Measurements from ENCODE around the gene LGR4.

Gene LGR4

DNA sequence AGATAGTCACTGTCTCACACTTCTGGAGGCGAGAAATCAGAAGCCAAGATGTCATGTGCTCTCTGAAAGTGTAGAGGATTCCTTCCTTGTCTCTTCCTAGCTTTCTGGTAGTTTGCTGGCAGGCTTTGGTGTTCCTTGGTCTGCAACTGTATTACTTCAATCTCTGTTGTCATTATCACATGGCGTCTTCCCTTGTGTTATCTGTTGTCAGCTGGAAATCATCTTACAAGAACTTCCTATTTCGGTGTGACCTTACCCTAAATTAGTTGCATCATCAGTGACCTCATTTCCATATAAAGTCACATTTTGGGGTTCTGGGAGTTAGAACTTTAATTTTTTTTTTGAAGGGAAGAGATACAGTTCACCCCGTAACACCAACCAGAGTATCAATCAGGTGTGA is 37.3 kb upstream of the LGR4 start:
- no peak for TF ChIP-seq ZFX (IDR thresholded peaks at IDR 0.05; ENCODE audit: borderline replicate concordance)
- TF ChIP-seq, protein P1, sequence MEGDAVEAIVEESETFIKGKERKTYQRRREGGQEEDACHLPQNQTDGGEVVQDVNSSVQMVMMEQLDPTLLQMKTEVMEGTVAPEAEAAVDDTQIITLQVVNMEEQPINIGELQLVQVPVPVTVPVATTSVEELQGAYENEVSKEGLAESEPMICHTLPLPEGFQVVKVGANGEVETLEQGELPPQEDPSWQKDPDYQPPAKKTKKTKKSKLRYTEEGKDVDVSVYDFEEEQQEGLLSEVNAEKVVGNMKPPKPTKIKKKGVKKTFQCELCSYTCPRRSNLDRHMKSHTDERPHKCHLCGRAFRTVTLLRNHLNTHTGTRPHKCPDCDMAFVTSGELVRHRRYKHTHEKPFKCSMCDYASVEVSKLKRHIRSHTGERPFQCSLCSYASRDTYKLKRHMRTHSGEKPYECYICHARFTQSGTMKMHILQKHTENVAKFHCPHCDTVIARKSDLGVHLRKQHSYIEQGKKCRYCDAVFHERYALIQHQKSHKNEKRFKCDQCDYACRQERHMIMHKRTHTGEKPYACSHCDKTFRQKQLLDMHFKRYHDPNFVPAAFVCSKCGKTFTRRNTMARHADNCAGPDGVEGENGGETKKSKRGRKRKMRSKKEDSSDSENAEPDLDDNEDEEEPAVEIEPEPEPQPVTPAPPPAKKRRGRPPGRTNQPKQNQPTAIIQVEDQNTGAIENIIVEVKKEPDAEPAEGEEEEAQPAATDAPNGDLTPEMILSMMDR (IDR thresholded peaks at IDR 0.05), result no peak
- H3K27ac ChIP-seq, result no peak overlapping the region

DNA sequence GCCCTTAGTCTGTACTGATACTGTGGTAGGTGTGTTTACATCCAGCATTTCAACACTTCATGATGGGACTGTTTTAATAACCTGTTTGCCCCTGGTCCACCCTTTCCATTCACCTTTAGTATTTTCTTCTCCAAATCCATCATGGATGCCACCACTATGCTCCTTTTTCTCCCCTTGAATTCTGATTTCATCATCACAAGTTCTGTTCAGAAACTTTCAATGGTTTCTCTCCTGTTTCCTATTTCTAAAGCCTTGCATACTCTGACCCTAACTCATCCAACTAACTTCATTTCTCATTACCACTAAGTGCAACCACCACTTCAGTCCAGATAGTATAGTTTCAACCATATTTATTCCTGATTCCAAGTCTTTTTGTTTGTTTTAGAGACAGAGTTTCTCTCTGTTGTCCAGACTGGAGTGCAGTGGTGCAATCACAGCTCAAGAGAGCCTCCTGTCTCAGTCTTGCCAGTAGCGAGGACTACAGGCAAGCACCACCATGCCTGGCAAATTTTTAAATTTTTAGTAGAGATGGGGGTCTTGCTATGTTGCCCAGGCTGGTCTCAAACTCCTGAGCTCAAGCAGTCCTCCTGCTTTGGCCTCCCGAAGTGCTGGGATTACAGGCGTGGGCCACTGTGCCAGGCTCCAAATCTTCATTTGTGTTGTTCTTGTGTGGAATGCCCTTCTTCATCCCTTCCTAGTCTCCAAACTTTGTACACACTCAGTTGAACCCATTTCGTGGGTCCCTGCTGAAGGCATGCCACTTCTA is 35.1 kb upstream of the LGR4 start:
- no peak for TF ChIP-seq ZFX (IDR thresholded peaks at IDR 0.05; ENCODE audit: borderline replicate concordance)
- TF ChIP-seq, protein P1 (IDR thresholded peaks at IDR 0.05), result no peak
- peak overlapping the region; percentile 76; the same call in 1 of the 2 replicates for H3K27ac ChIP-seq

DNA sequence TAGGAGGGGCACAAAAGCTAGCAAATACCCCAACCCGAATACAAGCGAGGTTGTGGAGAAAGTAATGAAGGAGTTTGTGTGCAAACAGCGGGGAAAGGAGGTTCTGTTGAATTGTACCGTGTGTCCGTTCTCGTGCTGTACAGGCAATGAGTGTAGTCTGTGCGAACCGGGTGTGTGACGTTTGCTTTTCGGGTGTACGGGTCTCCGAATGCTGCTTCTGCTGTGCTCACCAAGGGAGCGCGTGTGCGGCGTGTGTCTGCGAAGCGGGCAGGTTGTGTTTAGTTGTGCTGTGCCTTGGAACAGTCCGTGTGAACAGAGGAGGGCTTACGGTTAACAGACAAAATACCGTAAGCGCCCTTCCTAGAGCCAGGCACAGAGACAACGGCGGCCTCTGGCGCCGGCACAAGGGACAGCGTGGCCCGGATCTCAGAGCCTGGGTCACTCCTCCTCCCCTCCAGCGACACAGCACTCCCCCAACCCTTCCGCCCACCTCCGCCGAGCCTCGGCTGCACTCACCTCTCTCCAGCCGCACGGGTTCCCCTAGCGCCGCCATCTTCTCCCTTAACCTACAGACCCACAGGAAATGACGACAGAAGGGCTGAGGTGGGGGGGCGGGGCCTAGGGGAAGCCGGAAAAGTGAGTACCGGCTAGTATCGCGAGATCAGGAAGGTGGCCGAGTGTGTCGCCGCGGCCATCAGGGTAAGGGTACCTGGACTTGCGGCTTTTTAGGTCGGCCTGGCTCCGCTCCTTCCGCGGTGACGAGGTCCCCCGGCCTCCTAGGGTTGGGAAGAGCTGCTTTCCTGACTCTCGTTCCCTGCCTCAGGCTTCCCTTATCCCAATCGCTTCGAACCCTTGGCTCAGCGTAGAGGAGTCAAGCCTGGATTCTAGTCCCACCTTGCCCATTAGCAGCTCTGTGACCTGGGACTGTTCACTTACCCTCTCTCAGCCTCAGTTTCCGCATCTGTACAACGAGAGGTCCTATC is 33.9 kb upstream of the LGR4 start, which contains the start of gene LIN7C:
TSS of gene LIN7C (minus strand) at position 570 of the 983 bp plus-strand sequence. CDS start at position 553, 17 bp downstream.
- no peak for TF ChIP-seq ZFX (IDR thresholded peaks at IDR 0.05; ENCODE audit: borderline replicate concordance)
- TF ChIP-seq, protein P1 (IDR thresholded peaks at IDR 0.05), result 0 out of 2 replicates have a peak, but pooled peaks have one; percentile 16
- peak within 1 kb of the TSS; percentile 76 for H3K27ac ChIP-seq

DNA sequence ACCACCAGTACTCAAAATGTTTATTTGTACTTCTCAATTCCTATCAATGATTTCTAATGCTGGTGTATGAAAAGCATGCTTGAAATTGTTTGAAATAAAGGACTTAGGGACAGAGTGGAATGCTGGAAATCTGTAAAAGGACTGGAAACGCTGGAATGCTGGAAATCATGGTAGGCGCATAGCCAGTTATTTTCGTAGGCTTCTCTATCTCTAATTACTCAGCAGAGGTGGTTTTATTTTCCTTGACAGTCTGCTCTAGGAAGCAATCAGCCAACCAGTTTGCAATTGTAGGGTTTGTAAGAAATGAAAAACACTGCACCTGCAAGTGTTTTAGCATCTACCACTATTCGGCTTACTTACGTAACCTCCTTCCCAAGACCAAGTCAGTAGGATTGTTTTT is 33.2 kb upstream of the LGR4 start:
- H3K27ac ChIP-seq, result peak overlapping the region; percentile 76
- no peak for TF ChIP-seq ZFX (IDR thresholded peaks at IDR 0.05; ENCODE audit: borderline replicate concordance)
- TF ChIP-seq, protein P1 (IDR thresholded peaks at IDR 0.05), result no peak

DNA sequence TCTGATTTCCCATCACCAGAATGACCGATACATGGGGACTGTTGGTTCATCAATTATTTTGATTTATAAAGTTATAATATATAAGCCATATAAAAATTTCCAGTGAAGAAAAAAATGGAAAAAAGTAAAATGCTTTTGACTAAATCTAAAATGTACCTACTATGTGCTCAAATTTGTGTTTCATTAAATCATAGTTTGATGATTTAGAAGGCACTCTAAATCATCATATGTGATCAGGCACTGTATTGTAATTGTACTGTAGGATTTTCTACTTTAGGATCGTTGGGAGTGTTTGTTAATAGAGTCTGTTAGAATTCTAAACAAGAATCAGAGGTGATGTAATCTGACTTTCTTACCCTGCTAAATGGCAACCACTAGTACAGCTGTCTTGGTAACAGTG is 31.6 kb upstream of the LGR4 start:
- no peak overlapping the region for H3K27ac ChIP-seq
- TF ChIP-seq, protein P1 (IDR thresholded peaks at IDR 0.05), result no peak
- TF ChIP-seq ZFX (IDR thresholded peaks at IDR 0.05; ENCODE audit: borderline replicate concordance), result no peak

DNA sequence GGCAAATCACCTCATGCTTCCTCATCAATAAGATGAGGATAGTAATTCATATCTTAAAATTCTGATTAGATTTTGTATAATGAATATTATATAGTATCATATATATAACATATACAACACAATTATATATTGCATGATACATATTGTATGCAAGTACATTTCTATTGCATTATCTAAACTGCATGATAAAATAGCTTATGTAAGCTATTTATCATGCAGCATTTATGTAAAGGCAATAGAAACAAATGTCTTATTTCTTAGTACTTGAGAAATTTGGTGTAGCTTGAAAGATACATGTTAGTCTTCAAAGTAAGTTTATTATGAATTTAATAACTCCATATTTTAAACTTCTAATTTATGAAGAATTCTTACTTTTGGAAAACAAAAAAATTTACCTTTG is 28.5 kb upstream of the LGR4 start:
- TF ChIP-seq ZFX (IDR thresholded peaks at IDR 0.05; ENCODE audit: borderline replicate concordance), result no peak
- TF ChIP-seq, protein P1 (IDR thresholded peaks at IDR 0.05), result no peak
- H3K27ac ChIP-seq, result no peak overlapping the region

Measured in 22Rv1 (cell line).